ENCODE measurements around the gene PAAF1.
A peak's percentile ranks its signal among the peaks of the same experiment; 100 is the strongest.

PAAF1 gene

GRCh38 chr11:73907191-73907590, 30.4 kb downstream of the PAAF1 start:
- no peak for TF ChIP-seq CTCF (IDR thresholded peaks at IDR 0.05; ENCODE audit: control insufficient read depth, extremely low read depth, insufficient read depth)
- no peak for DNase-seq (ENCODE audit: low read depth)
- no peak overlapping the region for H3K4me3 ChIP-seq (ENCODE audit: low read depth, low read length)

DNA sequence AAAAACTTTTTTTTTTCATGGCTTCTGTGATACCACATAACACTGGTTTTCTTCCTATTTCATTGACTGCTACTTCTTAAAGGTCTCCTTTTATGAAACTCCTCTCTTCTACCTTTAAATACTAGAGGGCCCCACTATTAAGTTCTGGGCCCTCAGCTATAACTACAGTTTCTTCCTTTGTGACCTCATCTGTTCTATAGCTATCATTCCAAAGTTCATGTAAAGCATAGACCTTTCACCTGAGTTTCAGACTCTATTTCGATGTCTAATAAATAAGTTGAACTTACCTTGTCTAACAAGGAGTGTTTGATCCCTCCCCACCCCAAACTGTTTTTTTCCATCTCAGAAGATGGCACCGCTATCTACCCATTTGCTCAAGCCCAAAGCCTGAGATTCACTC, 35.2 kb downstream of the PAAF1 start:
- TF ChIP-seq CTCF (IDR thresholded peaks at IDR 0.05; ENCODE audit: control insufficient read depth, extremely low read depth, insufficient read depth): no peak
- no peak for DNase-seq (ENCODE audit: low read depth)
- no peak overlapping the region for H3K4me3 ChIP-seq (ENCODE audit: low read depth, low read length)

DNA sequence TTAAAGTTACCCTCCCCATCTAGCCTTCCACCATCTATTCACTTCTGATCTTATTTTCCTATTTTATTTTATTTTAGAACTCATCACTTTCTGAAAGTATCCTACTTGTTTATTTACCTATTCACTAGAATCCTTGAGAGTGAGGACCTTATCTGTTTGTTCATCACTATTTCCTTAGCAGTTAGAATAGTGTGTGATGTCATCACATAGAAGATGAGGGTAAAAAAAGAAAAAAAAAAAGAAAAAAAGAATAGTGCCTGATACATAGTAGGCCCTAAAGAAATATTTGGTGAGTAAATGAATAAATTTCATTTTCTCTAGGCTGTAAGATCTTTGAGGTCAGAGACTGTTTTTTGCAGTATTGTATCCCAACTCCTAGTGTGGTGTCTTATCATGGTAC, 36.7 kb downstream of the PAAF1 start:
- no peak for TF ChIP-seq CTCF (IDR thresholded peaks at IDR 0.05; ENCODE audit: control insufficient read depth, extremely low read depth, insufficient read depth)
- DNase-seq (ENCODE audit: low read depth): no peak
- H3K4me3 ChIP-seq (ENCODE audit: low read depth, low read length): no peak overlapping the region

GRCh38 chr11:73914284-73914683, 37.5 kb downstream of the PAAF1 start:
- DNase-seq (ENCODE audit: low read depth): no peak
- H3K4me3 ChIP-seq (ENCODE audit: low read depth, low read length): no peak overlapping the region
- no peak for TF ChIP-seq CTCF (IDR thresholded peaks at IDR 0.05; ENCODE audit: control insufficient read depth, extremely low read depth, insufficient read depth)

DNA sequence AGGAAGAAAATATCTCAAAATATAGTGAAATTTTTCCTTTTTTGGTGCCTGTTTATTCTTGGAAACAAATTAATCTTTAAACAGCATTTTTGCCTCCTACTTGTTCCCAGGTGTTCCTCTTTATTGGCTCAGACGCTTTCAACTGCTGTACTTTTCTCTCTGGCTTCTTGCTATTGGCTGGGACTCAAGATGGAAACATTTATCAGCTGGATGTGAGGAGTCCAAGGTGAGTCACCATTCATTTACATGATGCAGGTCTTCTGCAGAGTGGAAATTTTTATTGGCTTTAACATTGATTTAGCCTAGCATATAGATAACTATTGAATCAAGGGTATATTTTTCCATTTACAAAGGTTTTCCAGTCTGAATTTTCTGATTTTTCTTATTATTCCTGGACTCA, 39.6 kb downstream of the PAAF1 start:
- DNase-seq (ENCODE audit: low read depth): peak; percentile 87
- TF ChIP-seq CTCF (IDR thresholded peaks at IDR 0.05; ENCODE audit: control insufficient read depth, extremely low read depth, insufficient read depth): no peak
- no peak overlapping the region for H3K4me3 ChIP-seq (ENCODE audit: low read depth, low read length)

DNA sequence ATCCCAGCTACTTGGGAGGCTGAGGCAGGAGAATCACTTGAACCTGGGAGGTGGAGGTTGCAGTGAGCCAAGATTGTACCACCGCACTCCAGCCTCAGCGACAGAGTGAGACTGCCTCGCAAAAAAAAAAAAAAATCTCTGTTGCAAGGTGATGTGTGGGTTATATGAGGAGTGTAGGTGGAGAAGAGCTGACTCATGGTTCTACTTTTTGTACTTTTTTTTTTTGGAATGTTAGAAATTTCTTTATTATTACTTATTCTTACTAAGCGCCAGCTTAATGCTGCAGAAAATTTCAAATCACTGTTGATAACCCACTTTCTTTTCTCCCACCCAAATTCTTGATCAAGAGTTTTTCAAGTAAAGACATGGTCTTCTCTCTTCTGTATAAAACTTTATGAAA, 44.4 kb downstream of the PAAF1 start:
- TF ChIP-seq CTCF (IDR thresholded peaks at IDR 0.05; ENCODE audit: control insufficient read depth, extremely low read depth, insufficient read depth): no peak
- no peak overlapping the region for H3K4me3 ChIP-seq (ENCODE audit: low read depth, low read length)
- DNase-seq (ENCODE audit: low read depth): no peak

DNA sequence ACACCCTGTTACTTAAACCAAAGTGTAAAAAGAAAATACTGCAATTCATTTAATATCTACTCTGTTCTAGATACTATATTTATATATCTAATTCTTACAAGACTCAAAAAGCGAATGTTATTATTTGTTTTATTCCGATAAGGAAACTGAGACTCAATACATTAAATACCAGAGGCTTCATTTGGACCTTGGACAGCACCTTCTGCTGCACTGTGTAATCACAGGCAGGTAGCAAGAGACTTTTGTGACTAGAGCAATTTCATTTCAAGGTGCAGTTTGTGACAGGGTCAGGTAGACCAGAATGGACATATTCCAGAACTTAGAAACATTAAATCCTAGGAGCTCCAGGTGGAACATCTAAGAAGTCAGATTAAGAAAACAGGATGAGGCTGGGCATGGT, 52.6 kb downstream of the PAAF1 start:
- TF ChIP-seq CTCF (IDR thresholded peaks at IDR 0.05; ENCODE audit: control insufficient read depth, extremely low read depth, insufficient read depth): no peak
- DNase-seq (ENCODE audit: low read depth): no peak
- no peak overlapping the region for H3K4me3 ChIP-seq (ENCODE audit: low read depth, low read length)

Data from LNCaP clone FGC (cell line).